Muscle layer of duodenum (tissue), 2 donors: ENCODE results near the gene NAA80.

Experiments
- H3K27ac ChIP-seq: one replicate; pipeline ENCODE4 v1.7.0; 2013; ENCODE audit warnings: mild to moderate bottlenecking, low read length
- H3K27me3 ChIP-seq: one replicate; pipeline ENCODE4 v1.7.0; 2013; ENCODE audit warnings: low read depth, mild to moderate bottlenecking, control low read depth, low read length
- H3K36me3 ChIP-seq, 2 donors: one replicate each; pipeline ENCODE4 v1.7.0; 2013; ENCODE audit warnings: low read length in 2 of 2, control low read depth in 1 of 2, mild to moderate bottlenecking in 1 of 2; ENCODE audit not compliant: insufficient read depth in 2 of 2, control insufficient read depth in 1 of 2
- H3K4me1 ChIP-seq, 2 donors: one replicate each; pipeline ENCODE4 v1.7.0; 2013; ENCODE audit warnings: low read length in 2 of 2, mild to moderate bottlenecking in 2 of 2, control low read depth in 1 of 2, moderate library complexity in 1 of 2; ENCODE audit not compliant: insufficient read depth in 2 of 2, control insufficient read depth in 1 of 2
- H3K4me3 ChIP-seq, 2 donors: one replicate each; pipeline ENCODE4 v1.7.0; 2013; ENCODE audit warnings: low read length in 2 of 2, low read depth in 1 of 2, mild to moderate bottlenecking in 1 of 2
- H3K9me3 ChIP-seq, 2 donors: one replicate each; pipeline ENCODE4 v1.7.0; 2013; ENCODE audit warnings: low read length in 2 of 2, control low read depth in 1 of 2, mild to moderate bottlenecking in 1 of 2; ENCODE audit not compliant: control insufficient read depth in 1 of 2
- donor health status: healthy.

NAA80 gene

DNA sequence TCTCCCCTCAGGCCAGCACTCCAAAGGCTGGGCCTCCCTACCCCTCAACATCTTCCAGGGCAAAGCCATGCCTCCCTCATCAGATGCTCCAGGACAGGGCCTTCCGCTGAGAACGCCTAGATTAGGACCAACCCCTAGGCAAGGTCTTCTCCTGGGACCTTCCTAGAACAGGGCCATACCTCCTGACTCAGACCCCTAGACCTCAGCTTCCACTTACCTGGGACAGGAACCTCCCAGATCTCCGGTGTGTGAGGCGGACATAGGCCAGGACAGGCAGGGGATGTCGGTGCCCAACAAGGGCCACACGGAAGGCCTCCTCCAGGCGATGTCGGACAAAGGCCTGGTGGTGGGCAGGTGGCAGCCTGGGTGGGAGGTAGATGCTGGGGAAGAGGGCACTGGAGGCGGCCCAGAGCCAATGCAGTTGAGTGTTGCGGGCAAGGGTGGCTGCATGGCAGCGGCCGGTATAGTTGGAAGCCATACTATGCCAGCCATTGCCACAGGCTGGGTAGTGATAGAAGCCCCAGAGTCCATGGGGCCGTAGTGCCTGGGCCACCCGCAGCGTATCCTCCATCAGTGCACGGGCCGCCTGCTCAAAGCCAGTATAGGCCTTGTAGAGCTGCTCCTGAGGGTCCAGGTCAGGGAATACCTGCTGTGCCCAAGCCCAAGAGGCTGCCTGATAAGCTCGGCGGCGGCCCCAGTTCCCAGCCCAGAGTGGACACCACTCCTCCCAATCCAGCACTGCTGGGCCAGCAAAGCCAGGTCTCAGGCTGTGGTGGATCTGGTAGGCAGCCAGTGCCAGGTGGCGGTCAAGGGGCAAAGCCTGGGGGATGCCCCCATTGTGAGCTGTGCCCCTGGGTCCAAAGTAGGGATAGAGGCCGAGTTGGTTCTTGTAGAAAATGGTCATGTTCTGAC lies 4.5 kb downstream of the NAA80 start:
- no peak overlapping the region for H3K4me3 ChIP-seq
- H3K27ac ChIP-seq = no peak overlapping the region
- H3K36me3 ChIP-seq = peaks cover 3 to 8% of the 10 kb centered on the region in 2 donors
- H3K27me3 ChIP-seq = no peaks in the 10 kb centered on the region
- H3K4me1 ChIP-seq = peaks cover 11 to 37% of the 10 kb centered on the region in 2 donors
- H3K9me3 ChIP-seq = no peaks in the 10 kb centered on the region

DNA sequence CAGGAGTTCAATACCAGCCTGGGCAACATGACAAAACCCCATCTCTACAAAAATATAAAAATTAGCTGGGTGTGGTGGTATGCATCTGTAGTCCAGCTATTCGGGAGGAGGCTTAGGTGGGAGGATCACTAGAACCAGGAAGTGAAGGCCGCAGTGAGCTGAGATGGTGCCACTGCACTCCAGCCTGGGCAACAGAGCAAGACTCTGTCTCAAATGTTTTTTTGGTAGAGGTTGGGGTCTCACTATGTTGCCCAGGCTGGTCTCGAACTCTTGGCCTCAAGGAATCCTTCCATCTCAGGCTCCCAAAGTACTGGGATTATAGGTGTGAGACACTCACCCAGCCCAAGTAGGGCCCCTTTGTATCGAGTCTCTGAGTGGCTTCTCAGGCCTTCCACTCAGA lies 5.1 kb downstream of the NAA80 start:
- H3K4me3 ChIP-seq = no peak overlapping the region
- no peaks in the 10 kb centered on the region for H3K9me3 ChIP-seq
- no peak overlapping the region for H3K27ac ChIP-seq
- H3K4me1 ChIP-seq = peaks cover 11 to 37% of the 10 kb centered on the region in 2 donors
- H3K27me3 ChIP-seq = no peaks in the 10 kb centered on the region
- peaks cover 9 to 15% of the 10 kb centered on the region in 2 donors for H3K36me3 ChIP-seq

DNA sequence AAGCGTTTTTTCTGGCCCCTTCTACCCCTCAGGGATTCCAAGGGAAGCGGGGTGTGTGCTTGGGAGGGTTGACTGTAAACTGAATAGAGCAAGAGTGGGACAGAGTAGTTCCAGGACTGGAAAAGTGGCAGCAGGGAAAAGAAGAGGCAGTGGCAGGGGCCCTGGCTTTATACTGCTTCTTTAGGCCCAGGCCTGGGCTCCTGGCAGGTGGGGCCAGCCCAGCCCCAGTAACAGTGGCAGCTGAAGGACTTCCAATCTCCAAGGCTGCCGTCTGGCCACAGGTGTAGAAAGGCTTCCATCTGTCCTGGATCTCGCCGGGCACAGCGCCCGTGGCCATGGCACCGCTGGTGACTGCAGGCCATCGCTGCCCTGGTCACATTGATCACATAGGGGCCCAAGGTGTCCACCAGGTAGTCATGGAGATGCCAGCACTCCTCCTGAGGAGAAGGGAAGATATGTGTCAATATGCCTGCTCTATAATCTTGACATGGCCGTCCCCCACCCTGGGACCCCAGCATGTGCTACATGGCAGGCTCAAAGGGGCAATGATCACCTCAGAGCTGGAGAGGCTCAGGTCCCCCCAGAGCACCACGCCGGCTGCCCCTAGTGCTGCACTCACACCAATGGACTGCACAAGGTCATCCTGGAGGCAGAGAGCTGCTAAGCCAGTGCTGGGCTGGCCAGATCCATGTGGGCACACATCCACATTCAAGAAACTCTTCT lies 6.0 kb downstream of the NAA80 start:
- peaks cover 18 to 23% of the 10 kb centered on the region in 2 donors for H3K36me3 ChIP-seq
- peaks cover 6 to 31% of the 10 kb centered on the region in 2 donors for H3K4me1 ChIP-seq
- no peaks in the 10 kb centered on the region for H3K27me3 ChIP-seq
- no peaks in the 10 kb centered on the region for H3K9me3 ChIP-seq
- peak overlapping the region; percentile 64 to 90 for H3K4me3 ChIP-seq
- H3K27ac ChIP-seq = peak overlapping the region; percentile 93

DNA sequence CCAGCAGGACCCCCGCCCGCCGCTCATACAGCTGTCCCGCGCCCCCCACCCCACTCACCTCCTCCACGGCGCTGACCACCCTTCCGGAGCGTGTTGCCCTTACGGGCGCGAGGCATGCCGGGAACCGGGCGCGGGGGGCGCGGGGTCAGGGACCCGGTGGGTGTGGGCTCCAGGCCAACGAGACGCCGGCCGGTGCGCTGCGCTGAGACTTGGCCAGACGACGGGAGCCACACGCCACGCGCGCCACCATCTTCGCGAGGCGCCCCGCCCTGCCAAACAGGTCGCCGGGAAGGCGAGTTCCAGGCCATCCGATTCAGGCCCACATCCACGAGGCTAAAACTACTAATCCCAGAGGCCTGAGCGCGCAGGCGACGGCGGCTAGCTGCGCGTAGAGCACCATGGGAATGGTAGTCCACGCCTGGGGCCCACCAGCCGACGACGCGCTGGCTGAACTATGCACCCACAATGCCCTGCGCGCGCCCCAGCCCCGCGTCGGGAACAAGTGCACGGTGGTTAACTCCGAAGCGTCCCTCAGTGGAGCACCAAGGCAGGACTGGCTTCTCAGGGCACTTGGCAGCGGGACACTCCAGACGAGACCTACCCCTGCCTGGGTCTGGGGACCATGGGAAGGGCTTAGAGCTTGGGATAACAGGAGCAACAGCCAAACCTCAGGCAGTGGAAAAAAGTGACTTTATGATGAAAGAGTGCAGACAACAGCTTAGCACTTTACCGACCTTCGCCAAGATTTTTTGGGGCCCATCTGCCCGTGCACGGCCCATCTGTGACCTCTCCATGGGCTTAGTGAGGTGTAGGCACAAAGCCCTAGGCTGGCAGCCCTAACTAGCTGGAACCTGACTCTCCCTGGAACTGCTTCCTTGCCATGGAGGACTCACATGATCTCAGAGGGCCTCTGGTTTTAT lies 6.8 kb downstream of the NAA80 start, which contains the start of gene IFRD2:
IFRD2 (minus strand) TSS at position 271 of the 920 bp plus-strand sequence; CDS start at position 116, 155 bp downstream.
- H3K9me3 ChIP-seq = no peaks in the 10 kb centered on the region
- H3K36me3 ChIP-seq = peaks cover 26 to 32% of the 10 kb centered on the region in 2 donors
- peak within 1 kb of the TSS; percentile 84 to 90 for H3K4me3 ChIP-seq
- peaks cover 5 to 24% of the 10 kb centered on the region in 2 donors for H3K4me1 ChIP-seq
- peak within 1 kb of the TSS; percentile 93 for H3K27ac ChIP-seq
- H3K27me3 ChIP-seq = no peaks in the 10 kb centered on the region

DNA sequence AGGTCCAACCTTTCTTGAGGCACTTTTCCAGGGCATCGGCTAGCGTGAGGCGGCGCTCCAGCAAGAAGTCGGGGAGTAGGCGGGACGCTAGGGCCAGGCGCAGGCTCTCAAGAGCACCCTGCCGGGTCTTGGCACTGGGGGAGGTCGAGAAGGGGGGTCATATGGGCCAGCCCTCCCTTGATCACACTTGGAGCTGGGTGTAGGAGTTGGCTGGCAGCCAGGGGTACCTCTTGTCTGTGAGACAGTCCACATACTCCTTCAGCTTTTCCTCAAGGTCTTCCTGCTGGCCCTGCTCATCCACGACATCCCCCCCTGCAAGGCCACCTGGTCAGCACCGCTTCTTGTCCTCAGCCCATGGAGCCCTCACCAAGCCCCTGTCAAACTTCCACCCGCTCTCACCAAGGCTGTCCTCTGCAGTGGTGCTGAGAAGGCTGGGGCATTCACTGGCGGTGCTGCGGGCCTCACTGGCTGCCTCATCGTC lies 9.0 kb downstream of the NAA80 start:
- Histone ChIP-seq H3K36me3 (peaks cover 32 to 43% of the 10 kb centered on the region in 2 donors), H3K9me3 (no peaks in the 10 kb centered on the region), H3K4me1 (peaks cover 5 to 24% of the 10 kb centered on the region in 2 donors), H3K4me3 (no peak overlapping the region), H3K27ac (no peak overlapping the region), H3K27me3 (no peaks in the 10 kb centered on the region)

DNA sequence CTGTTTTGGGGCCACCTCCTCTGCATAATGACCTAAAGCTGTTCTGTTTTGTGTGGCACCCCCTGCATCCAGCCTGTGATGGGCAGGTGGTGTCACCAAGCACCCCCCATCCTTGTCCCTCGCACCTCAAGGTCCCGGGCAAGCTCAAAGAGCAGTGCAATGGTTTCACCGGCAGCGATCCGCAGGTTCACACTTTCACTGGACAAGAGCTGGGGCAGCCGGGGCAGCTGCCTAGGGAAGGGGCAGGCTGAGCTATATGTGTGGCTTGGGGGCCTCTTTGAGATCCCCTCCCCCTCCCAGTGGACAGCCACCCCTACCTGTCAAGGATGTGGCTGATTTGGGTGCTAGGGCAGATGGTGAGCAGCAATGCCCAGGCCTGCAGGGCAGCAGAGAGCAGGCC lies 10.1 kb downstream of the NAA80 start:
- Histone ChIP-seq H3K4me1 (peaks cover 5 to 24% of the 10 kb centered on the region in 2 donors), H3K27ac (no peak overlapping the region), H3K36me3 (peaks cover 32 to 43% of the 10 kb centered on the region in 2 donors), H3K4me3 (no peak overlapping the region), H3K27me3 (no peaks in the 10 kb centered on the region), H3K9me3 (no peaks in the 10 kb centered on the region)

DNA sequence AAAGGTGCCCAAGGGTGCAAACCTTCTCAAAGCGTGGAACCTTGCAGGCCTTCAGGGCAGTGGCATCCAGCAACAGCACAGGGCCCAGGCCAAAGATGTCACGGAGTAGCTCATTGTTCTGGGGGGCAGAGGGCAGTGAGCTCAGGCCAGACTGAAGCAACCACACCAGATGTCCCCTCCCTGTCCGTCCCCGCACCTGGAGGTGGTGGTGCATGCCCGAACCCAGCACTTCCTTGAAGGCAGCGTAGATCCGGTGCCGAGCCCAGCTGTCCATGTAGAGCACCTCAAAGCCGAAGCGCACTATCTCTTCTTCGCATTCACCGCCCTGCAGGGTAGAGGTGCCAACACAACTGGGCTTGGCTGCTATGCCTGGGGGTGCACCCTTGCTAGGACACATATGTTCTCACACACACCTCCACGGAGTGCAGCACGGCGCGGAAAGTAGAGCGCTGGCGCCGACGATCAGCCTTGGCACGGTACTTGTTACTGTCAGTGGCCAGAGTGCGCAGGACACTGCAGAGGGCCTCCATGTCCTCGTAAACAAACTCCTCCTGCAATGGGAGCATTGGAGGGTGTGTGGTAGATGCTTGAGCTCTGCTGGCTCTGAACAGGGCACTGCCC lies 10.7 kb downstream of the NAA80 start:
- Histone ChIP-seq H3K36me3 (peaks cover 32 to 43% of the 10 kb centered on the region in 2 donors), H3K27ac (no peak overlapping the region), H3K4me1 (peaks cover 5 to 24% of the 10 kb centered on the region in 2 donors)

DNA sequence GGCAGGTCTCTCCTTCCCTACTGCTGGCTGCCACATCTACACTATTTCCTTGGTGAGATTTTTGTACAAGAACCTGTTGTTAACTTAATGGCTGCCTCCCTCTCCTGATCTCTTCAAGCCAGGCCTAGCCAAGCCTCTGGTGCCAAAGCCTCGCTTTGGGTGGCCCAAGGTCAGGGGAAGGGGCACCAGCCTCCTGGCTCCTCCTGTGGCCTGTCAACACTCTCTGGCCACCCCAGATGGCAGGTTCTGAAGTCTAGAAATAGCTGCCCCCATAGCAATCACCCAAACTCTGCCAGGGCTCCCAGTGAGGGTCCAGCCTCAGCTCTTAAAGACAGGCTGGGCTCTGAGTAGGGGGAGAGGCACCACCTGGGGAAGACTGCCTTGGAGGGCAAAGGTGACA lies 11.9 kb downstream of the NAA80 start:
- H3K27ac ChIP-seq = no peak overlapping the region
- no peaks in the 10 kb centered on the region for H3K9me3 ChIP-seq
- peaks cover 32 to 43% of the 10 kb centered on the region in 2 donors for H3K36me3 ChIP-seq
- H3K27me3 ChIP-seq = no peaks in the 10 kb centered on the region
- peaks cover 0 to 14% of the 10 kb centered on the region in 2 donors for H3K4me1 ChIP-seq
- H3K4me3 ChIP-seq = no peak overlapping the region

More for the DNA sequence above, 10.7 kb downstream of the NAA80 start:
- H3K9me3 ChIP-seq = no peaks in the 10 kb centered on the region
- H3K27me3 ChIP-seq = no peaks in the 10 kb centered on the region
- H3K4me3 ChIP-seq = no peak overlapping the region

DNA sequence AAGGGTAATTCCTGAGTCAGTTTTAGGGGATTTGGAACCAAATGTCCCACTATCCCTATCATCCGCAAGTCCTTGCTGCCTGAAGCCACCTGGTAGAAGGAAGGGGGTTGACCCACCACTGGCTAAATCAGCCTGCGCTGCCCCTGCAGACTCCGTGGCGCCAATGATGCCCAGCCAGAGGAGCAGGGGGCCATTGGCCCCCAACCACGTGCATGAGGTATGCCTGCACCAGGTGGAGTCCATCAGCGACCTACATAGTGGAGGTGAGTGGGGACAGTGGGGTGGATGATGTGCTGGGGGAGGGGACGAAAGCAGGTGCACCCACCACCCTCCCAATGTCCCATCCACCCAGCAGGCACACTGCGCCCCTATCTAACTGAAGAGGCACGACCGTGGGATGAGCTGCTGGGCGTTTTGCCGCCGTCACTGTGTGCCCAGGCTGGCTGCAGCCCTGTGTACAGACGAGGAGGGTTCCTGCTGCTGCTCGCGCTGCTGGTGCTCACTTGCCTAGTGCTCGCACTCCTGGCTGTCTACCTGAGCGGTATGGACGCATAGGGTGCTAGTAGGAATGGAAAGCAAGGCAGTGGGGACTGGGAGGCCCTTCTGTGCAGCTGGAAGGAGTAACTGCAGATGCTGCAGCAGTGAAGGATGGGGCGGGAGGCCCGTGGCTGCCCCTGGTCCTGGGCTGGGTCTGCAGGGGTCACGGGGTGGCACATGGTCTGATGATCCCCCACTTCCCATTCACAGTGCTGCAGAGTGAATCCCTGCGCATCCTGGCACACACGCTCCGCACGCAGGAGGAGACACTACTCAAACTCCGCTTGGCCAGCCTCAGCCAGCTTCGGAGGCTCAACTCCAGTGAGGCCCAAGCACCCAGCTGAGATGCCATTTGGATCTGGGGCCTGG lies 12.6 kb downstream of the NAA80 start:
- Histone ChIP-seq H3K9me3 (no peaks in the 10 kb centered on the region), H3K4me1 (peaks cover 0 to 12% of the 10 kb centered on the region in 2 donors), H3K36me3 (peaks cover 32 to 43% of the 10 kb centered on the region in 2 donors), H3K4me3 (no peak overlapping the region), H3K27me3 (no peaks in the 10 kb centered on the region), H3K27ac (no peak overlapping the region)
